ENCODE results near the gene URB1. TPM values are rescaled to one million over a fixed set of nuclear protein-coding genes. Genes with fewer than 3 reads are reported as not detected.

URB1 gene
- total and polyA plus RNA-seq, 9 of the 15 experiments (the other 6 are each of a cell fraction or from before 2014, with no cell fraction given), result 0.97 to 53.6 (median 21.5) TPM

GRCh38 chr21:32300117-32300681 is 92.6 kb downstream of the URB1 start (continued):
- no peak for TF ChIP-seq ELK3 (CRISPR knock-in tag; IDR thresholded peaks at IDR 0.05)
- TF ChIP-seq BRCA1 (IDR thresholded peaks at IDR 0.05), result no peak
- TF ChIP-seq BRCA1 (CRISPR knock-in tag; IDR thresholded peaks at IDR 0.05), result peak; percentile 88; the same call in 1 of the 2 replicates
- no peak for TF ChIP-seq DMBX1 (CRISPR knock-in tag; IDR thresholded peaks at IDR 0.05; ENCODE audit: borderline replicate concordance)
- no peak for TF ChIP-seq ZNF740 (CRISPR knock-in tag; IDR thresholded peaks at IDR 0.05)
- TF ChIP-seq ZNF740 (tag; IDR thresholded peaks at IDR 0.05), result no peak
- 0 out of 2 replicates have a peak, but pooled peaks have one; percentile 56 for TF ChIP-seq CBFB (CRISPR knock-in tag; IDR thresholded peaks at IDR 0.05)
- 0 out of 2 replicates have a peak, but pooled peaks have one; percentile 44 for TF ChIP-seq ATF2 (CRISPR knock-in tag; IDR thresholded peaks at IDR 0.05)
- peak; percentile 63 for TF ChIP-seq NR2C2 (CRISPR knock-in tag; IDR thresholded peaks at IDR 0.05)
- TF ChIP-seq NR2C2 (tag; IDR thresholded peaks at IDR 0.05), result no peak
- peak in 1 of 3 experiments; percentile 58; a peak in 1 of 6 replicates for TF ChIP-seq ZBTB11 (CRISPR knock-in tag; IDR thresholded peaks at IDR 0.05)
- TF ChIP-seq EZH2 (IDR thresholded peaks at IDR 0.05; ENCODE audit: borderline replicate concordance, low read depth, low read length), result no peak
